ENCODE results near the gene RB1. TPM values are rescaled to one million over a fixed set of nuclear protein-coding genes. Genes with fewer than 3 reads are reported as not detected.
A peak's percentile ranks its signal among the peaks of the same experiment; 100 is the strongest.

Gene RB1
- total and polyA plus RNA-seq, 8 donors: 9.3 to 53.6 (median 20.6) TPM

GRCh38 chr13:48311223-48311622 is 7.7 kb downstream of the RB1 start:
- H3K36me3 ChIP-seq: peaks cover 0 to 29% (median 23%) of the 10 kb centered on the region in 4 donors
- H3K27ac ChIP-seq: no peak overlapping the region
- DNase-seq: no peak
- TF ChIP-seq POLR2A (IDR thresholded peaks at IDR 0.05) (no peak), POLR2AphosphoS5 (IDR thresholded peaks at IDR 0.05) (no peak), CTCF (IDR thresholded peaks at IDR 0.05) (no peak), EP300 (IDR thresholded peaks at IDR 0.05) (no peak)
- H3K4me1 ChIP-seq: peaks cover 3 to 29% (median 15%) of the 10 kb centered on the region in 4 donors
- 86 to 98% (median 94%) methylated on average over 1 of the region's 1 CpG for WGBS, 5 donors
- no peaks in the 10 kb centered on the region for H3K27me3 ChIP-seq
- H3K9me3 ChIP-seq: no peaks in the 10 kb centered on the region
- no peak overlapping the region for H3K4me3 ChIP-seq
- intact Hi-C loops (cut with DNase I; ENCODE audit: low total_unique reads): no loop called here

- Histone ChIP-seq H3K36me3 (peaks cover 4 to 54% (median 36%) of the 10 kb centered on the region in 4 donors), H3K27ac (no peak overlapping the region), H3K4me1 (peaks cover 0 to 10% (median 3%) of the 10 kb centered on the region in 4 donors), H3K27me3 (no peaks in the 10 kb centered on the region), H3K9me3 (no peaks in the 10 kb centered on the region), H3K4me3 (no peak overlapping the region)
- DNase-seq: no peak
- 87 to 90% (median 88%) methylated on average over 17 of the region's 17 CpGs for WGBS, 5 donors
- TF ChIP-seq EP300 (IDR thresholded peaks at IDR 0.05): no peak
- intact Hi-C loops (cut with DNase I; ENCODE audit: low total_unique reads): no loop called here
Measured at GRCh38 chr13:48315969-48316650, 12.6 kb downstream of the RB1 start.

- Histone ChIP-seq H3K4me1 (peaks cover 0 to 11% (median 3%) of the 10 kb centered on the region in 4 donors), H3K27me3 (no peaks in the 10 kb centered on the region), H3K27ac (peak overlapping the region in 3 of 5 donors; percentile 6 to 32 (median 27)), H3K9me3 (peaks cover 0 to 5% (median 0%) of the 10 kb centered on the region in 4 donors), H3K36me3 (peaks cover 4 to 47% (median 34%) of the 10 kb centered on the region in 4 donors), H3K4me3 (peak overlapping the region in 1 of 4 donors; percentile 45)
- WGBS, 5 donors: 87 to 95% (median 90%) methylated on average over 38 to 43 of the region's 43 CpGs
- DNase-seq: no peak
- TF ChIP-seq CTCF (IDR thresholded peaks at IDR 0.05): no peak
- TF ChIP-seq EP300 (IDR thresholded peaks at IDR 0.05): no peak
- TF ChIP-seq POLR2AphosphoS5 (IDR thresholded peaks at IDR 0.05): no peak
- TF ChIP-seq POLR2A (IDR thresholded peaks at IDR 0.05): no peak
- intact Hi-C loops (cut with DNase I; ENCODE audit: low total_unique reads): no loop called here
Measured at GRCh38 chr13:48316826-48317510, 13.4 kb downstream of the RB1 start.

- peak in 1 of 2 donors; percentile 50 for DNase-seq
- Histone ChIP-seq H3K27me3 (no peaks in the 10 kb centered on the region), H3K4me1 (peaks cover 0 to 11% (median 3%) of the 10 kb centered on the region in 4 donors), H3K9me3 (peaks cover 0 to 13% (median 0%) of the 10 kb centered on the region in 4 donors), H3K27ac (peak overlapping the region in 2 of 5 donors; percentile 27 to 32), H3K36me3 (peaks cover 4 to 47% (median 31%) of the 10 kb centered on the region in 4 donors), H3K4me3 (peak overlapping the region; percentile 27 to 45 (median 36))
- TF ChIP-seq EP300 (IDR thresholded peaks at IDR 0.05) (no peak), POLR2A (IDR thresholded peaks at IDR 0.05) (no peak), CTCF (IDR thresholded peaks at IDR 0.05) (no peak), POLR2AphosphoS5 (IDR thresholded peaks at IDR 0.05) (no peak)
- 78 to 86% (median 84%) methylated on average over 38 to 41 of the region's 41 CpGs for WGBS, 5 donors
- intact Hi-C loops (cut with DNase I; ENCODE audit: low total_unique reads): no loop called here
Measured at GRCh38 chr13:48317511-48318376, 14.2 kb downstream of the RB1 start.
